SH-SY5Y (cell line): ENCODE results near the gene SDK1.

ENCODE experiments used
- GATA2 ChIP-seq: IDR thresholded peaks from 2 replicates; pipeline ENCODE4 v1.6.1; 2011; ENCODE audit warnings: mild to moderate bottlenecking, low read depth, low read length
- GATA3 ChIP-seq: IDR thresholded peaks from 2 replicates; pipeline ENCODE4 v1.6.1; 2011; ENCODE audit warnings: low read depth, mild to moderate bottlenecking, low read length, moderate library complexity

GRCh38 chr7:4200546-4201094, 899.6 kb downstream of the SDK1 start:
- no peak for TF ChIP-seq GATA2
- TF ChIP-seq GATA3, result no peak
